Activated naive CD4-positive, alpha-beta T cell treated with anti-CD3 and anti-CD28 coated beads, Interleukin-2, amount 50 U/mL, for 24 hours (primary cell): ENCODE measurements around the gene HOXA6.
A peak's percentile ranks its signal among the peaks of the same experiment; 100 is the strongest.

Experiments used
- H3K27ac Mint-ChIP-seq: one replicate; pipeline ENCODE4 v1.8.0; 2021; ENCODE audit warnings: mild to moderate bottlenecking, mixed read lengths
- H3K27me3 Mint-ChIP-seq: one replicate; pipeline ENCODE4 v1.8.0; 2021; ENCODE audit warnings: mixed read lengths
- H3K36me3 Mint-ChIP-seq: one replicate; pipeline ENCODE4 v1.8.0; 2021; ENCODE audit warnings: mixed read lengths
- H3K4me1 Mint-ChIP-seq: one replicate; pipeline ENCODE4 v1.8.0; 2021; ENCODE audit warnings: mixed read lengths
- H3K4me3 Mint-ChIP-seq: one replicate; pipeline ENCODE4 v1.8.0; 2021; ENCODE audit warnings: mild to moderate bottlenecking, mixed read lengths
- H3K9me3 Mint-ChIP-seq: one replicate; pipeline ENCODE4 v1.8.0; 2021; ENCODE audit warnings: mixed read lengths

The HOXA6 gene

DNA sequence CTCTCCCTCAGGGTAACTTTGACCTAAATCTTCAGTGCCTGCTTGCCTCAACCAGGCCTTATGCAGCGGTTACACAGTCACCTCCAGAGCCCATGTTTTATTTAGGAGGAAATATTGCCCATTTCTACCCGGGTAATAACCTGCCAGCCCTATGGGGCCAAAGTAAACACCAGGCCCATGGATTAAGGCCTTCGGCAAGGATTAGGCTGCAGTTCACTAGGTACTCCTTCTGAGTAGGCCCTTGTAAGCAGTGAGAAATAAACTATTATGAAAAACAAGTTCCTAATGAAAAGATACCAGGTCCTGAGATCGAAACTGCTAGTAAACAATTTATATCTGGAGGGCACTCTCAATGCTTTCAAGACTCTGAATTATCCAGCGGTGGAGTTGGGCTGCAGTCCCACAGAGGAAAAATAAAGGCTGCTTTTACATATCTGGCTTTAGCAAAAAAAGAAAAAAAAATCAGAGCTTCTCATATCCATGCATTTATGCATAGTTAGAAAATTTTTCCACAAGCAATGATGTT lies 30.3 kb upstream of the HOXA6 start:
- Mint-ChIP-seq H3K36me3 (peaks cover 1% of the 10 kb centered on the region), H3K27me3 (peaks cover 48% of the 10 kb centered on the region), H3K4me3 (no peak overlapping the region), H3K27ac (no peak overlapping the region), H3K4me1 (peaks cover 10% of the 10 kb centered on the region), H3K9me3 (no peaks in the 10 kb centered on the region)

DNA sequence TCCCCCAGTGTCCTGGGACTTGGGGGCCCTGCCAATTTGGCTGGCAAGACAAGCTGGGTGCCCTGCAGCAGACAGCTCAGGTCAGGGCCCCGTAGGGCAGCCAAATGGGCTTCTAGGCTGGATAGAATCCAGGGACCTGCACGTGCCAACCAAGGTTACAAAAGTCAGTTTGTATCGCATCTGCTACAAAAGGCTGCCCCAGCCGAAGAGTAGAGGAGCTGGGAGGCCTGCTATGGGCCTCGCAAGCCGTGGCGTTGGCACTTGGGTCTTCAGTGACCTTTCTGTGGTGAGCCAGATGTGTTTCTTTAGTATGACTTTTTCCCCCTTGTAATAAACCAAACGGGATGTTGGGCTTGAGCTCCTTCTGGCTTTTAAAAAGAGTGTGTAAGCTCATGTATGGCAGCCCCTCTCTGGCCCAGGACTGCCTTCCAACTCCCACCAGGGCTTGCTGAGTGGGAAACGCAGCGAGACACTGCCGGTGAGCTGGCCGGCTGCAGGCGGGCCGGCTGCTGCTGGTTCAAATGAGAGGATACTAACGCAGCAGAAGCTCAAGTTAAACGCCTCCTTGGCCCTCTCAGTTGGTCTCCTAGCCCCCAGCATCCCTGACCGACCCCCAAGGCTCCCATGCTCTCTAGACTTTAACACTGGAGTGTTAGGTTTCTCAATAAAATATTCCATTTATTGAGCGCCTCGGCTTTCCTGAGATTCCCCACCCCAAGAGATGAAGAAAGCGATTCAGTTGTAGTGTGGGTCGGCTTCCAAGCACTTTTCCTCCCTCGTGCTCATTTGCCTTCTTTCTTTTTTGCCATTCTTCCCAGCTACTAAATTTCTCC lies 29.6 kb upstream of the HOXA6 start:
- Mint-ChIP-seq H3K4me3 (no peak overlapping the region), H3K4me1 (peaks cover 13% of the 10 kb centered on the region), H3K27me3 (peaks cover 46% of the 10 kb centered on the region), H3K36me3 (peaks cover 1% of the 10 kb centered on the region), H3K9me3 (no peaks in the 10 kb centered on the region), H3K27ac (no peak overlapping the region)

- H3K4me3 Mint-ChIP-seq, result no peak overlapping the region
- H3K27ac Mint-ChIP-seq, result no peak overlapping the region
- H3K4me1 Mint-ChIP-seq, result peaks cover 20% of the 10 kb centered on the region
- H3K9me3 Mint-ChIP-seq, result no peaks in the 10 kb centered on the region
- H3K36me3 Mint-ChIP-seq, result peaks cover 2% of the 10 kb centered on the region
- peaks cover 50% of the 10 kb centered on the region for H3K27me3 Mint-ChIP-seq
Observed at GRCh38 chr7:27176524-27176845, 28.9 kb upstream of the HOXA6 start.

GRCh38 chr7:27175626-27176523 lies 28.3 kb upstream of the HOXA6 start:
- Mint-ChIP-seq H3K36me3 (peaks cover 3% of the 10 kb centered on the region), H3K4me3 (no peak overlapping the region)

DNA sequence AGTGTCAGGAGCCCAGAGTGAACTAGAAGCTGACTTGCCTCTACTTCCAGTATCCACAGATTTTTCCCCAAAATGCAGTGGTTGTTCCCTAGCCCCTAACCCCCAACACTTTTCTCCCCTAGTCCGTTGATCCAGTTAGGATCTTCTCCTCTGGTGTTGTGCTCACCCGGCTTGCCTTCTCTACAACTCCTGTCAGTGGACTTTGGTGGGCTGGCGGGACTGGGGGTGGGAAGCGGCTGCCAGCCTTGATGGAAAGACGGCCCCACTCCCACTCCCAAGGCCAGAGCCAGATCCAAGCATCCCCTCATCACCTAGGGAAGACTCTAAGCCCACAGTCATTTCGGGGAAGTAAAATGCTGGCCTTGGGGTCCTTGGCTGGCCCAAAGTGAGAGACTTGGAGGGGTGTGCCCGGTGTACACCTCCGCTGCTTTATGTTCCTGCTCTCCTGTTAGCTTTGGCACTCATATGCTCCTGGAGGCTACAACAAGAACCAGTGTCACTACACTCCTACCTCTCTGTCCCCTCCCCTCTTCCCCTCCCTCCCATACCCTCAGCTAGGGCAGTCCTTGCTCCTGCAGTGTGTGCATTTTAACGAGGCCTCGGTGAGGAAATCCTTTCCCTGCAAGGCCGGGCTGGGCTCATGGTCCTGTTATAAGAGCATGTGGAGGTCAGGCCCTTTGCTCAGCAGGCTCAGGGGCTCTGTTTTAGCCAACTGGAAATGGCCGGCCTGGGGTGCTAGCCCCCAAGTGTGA lies 27.5 kb upstream of the HOXA6 start:
- H3K27me3 Mint-ChIP-seq, result peaks cover 54% of the 10 kb centered on the region
- peaks cover 27% of the 10 kb centered on the region for H3K4me1 Mint-ChIP-seq
- peak overlapping the region; percentile 41 for H3K27ac Mint-ChIP-seq
- peak overlapping the region; percentile 58 for H3K4me3 Mint-ChIP-seq
- no peaks in the 10 kb centered on the region for H3K9me3 Mint-ChIP-seq
- peaks cover 3% of the 10 kb centered on the region for H3K36me3 Mint-ChIP-seq

More at GRCh38 chr7:27175626-27176523, 28.3 kb upstream of the HOXA6 start:
- H3K4me1 Mint-ChIP-seq, result peaks cover 25% of the 10 kb centered on the region
- no peak overlapping the region for H3K27ac Mint-ChIP-seq
- H3K27me3 Mint-ChIP-seq, result peaks cover 51% of the 10 kb centered on the region
- H3K9me3 Mint-ChIP-seq, result no peaks in the 10 kb centered on the region

GRCh38 chr7:27173956-27174873 lies 26.6 kb upstream of the HOXA6 start, which contains the start of gene HOXA10:
Gene HOXA10, minus strand, starts transcription at chr7:27174320. Its CDS starts 14 bp downstream, at chr7:27174306.
- peak within 1 kb of the TSS; percentile 41 for H3K27ac Mint-ChIP-seq

DNA sequence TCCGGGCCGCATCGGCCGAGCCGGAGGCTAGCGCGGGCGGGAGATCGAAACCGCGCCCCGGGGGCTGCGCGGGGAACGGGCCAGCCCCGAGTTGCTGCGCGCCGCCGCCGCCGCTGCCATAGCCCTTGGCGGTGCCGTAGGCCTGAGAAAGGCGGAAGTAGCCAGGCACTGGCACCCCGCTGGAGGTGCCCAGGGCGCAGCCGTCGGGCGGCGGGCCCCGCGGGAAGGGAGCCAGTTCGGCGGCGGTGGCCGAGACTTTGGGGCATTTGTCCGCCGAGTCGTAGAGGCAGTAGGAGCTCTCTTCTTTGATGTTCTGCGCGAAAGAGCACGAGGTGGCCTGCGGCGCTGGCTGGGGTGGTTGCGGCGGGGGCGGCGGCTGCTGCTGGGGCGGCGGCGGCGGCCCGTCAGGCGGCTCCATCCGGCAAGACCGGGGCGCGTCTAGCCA lies 26.0 kb upstream of the HOXA6 start:
- Mint-ChIP-seq H3K27ac (no peak overlapping the region), H3K9me3 (no peaks in the 10 kb centered on the region), H3K4me1 (peaks cover 25% of the 10 kb centered on the region), H3K27me3 (peaks cover 48% of the 10 kb centered on the region), H3K4me3 (no peak overlapping the region), H3K36me3 (peaks cover 3% of the 10 kb centered on the region)

More at GRCh38 chr7:27173956-27174873, 26.6 kb upstream of the HOXA6 start, which contains the start of gene HOXA10:
- H3K4me3 Mint-ChIP-seq, result peak within 1 kb of the TSS; percentile 75
- H3K36me3 Mint-ChIP-seq, result peaks cover 1% of the 10 kb centered on the region
- H3K9me3 Mint-ChIP-seq, result no peaks in the 10 kb centered on the region
- H3K27me3 Mint-ChIP-seq, result peaks cover 49% of the 10 kb centered on the region
- H3K4me1 Mint-ChIP-seq, result peaks cover 20% of the 10 kb centered on the region

DNA sequence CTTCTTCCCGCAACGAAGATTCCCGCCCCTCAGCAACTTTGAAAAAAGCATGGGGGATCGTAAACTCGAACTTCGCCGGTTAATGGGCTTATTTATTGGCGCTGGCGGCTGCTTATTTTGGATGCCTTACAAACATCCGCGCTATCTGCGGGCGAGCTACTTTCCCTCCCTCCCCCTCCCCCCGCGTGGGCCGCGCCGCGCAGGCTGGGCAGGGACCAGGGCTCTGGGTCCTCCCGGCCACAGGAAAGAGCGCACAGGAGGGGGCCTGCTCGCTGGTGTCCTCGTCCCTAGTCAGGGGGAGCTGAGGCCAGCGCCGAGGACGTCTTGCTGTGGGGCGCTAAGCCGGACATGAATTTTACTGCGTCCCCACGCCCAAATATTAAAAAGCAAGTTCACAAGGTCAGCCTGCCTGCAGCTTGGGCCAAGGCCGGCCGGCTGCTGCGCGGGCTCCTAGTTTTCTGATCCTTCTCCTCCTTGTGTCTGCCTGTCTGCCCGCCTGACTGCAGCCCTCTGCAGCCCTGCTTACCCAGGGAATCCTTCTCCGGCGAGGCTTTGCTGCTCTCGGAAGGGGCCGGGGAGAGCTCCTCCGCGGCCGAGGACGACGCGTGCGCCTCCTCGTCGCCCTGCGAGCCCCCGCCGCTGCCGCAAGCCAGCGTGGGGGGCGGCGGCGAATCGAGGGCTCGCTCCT lies 25.4 kb upstream of the HOXA6 start:
- H3K27ac Mint-ChIP-seq, result no peak overlapping the region
- H3K4me1 Mint-ChIP-seq, result peaks cover 26% of the 10 kb centered on the region
- H3K36me3 Mint-ChIP-seq, result peaks cover 3% of the 10 kb centered on the region
- H3K27me3 Mint-ChIP-seq, result peaks cover 52% of the 10 kb centered on the region
- H3K9me3 Mint-ChIP-seq, result no peaks in the 10 kb centered on the region
- H3K4me3 Mint-ChIP-seq, result no peak overlapping the region

GRCh38 chr7:27172315-27172774 lies 24.8 kb upstream of the HOXA6 start:
- Mint-ChIP-seq H3K27me3 (peaks cover 53% of the 10 kb centered on the region), H3K27ac (peak overlapping the region; percentile 85), H3K4me3 (peak overlapping the region; percentile 66), H3K36me3 (peaks cover 3% of the 10 kb centered on the region), H3K9me3 (no peaks in the 10 kb centered on the region), H3K4me1 (peaks cover 28% of the 10 kb centered on the region)

GRCh38 chr7:27171637-27172314 lies 24.2 kb upstream of the HOXA6 start:
- H3K27ac Mint-ChIP-seq, result peak overlapping the region; percentile 85
- H3K4me1 Mint-ChIP-seq, result peaks cover 33% of the 10 kb centered on the region
- no peaks in the 10 kb centered on the region for H3K9me3 Mint-ChIP-seq
- H3K27me3 Mint-ChIP-seq, result peaks cover 57% of the 10 kb centered on the region
- H3K36me3 Mint-ChIP-seq, result peaks cover 3% of the 10 kb centered on the region
- peak overlapping the region; percentile 66 for H3K4me3 Mint-ChIP-seq

DNA sequence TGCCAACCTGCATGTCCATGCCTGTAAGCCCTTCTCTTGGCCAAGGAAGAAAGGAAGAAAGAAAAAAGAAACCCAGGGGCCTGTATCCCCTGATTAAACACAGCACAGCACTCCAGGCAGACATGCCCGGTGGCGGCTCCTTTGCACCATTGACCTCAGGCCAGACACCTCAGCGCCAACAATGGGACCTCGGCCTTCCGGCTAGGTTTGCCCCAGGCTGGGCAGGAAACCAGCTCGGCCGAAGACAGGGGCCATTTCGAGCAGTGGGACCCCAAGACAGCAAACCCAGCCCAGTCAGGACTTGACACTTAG lies 23.7 kb upstream of the HOXA6 start:
- Mint-ChIP-seq H3K27me3 (peaks cover 55% of the 10 kb centered on the region), H3K27ac (no peak overlapping the region), H3K9me3 (no peaks in the 10 kb centered on the region), H3K4me1 (peaks cover 33% of the 10 kb centered on the region), H3K4me3 (peak overlapping the region; percentile 30), H3K36me3 (peaks cover 3% of the 10 kb centered on the region)

GRCh38 chr7:27170426-27171324 lies 23.1 kb upstream of the HOXA6 start:
- Mint-ChIP-seq H3K36me3 (peaks cover 3% of the 10 kb centered on the region), H3K27ac (no peak overlapping the region), H3K27me3 (peaks cover 54% of the 10 kb centered on the region), H3K4me1 (peaks cover 36% of the 10 kb centered on the region), H3K9me3 (no peaks in the 10 kb centered on the region), H3K4me3 (peak overlapping the region; percentile 55)
